ENCODE results near the gene CD300E. TPM values are rescaled to one million over a fixed set of nuclear protein-coding genes. Genes with fewer than 3 reads are reported as not detected.

Gene CD300E
- total RNA-seq, 1 experiment from 2014 or later: not detected

- Histone ChIP-seq H3K9me3 (ENCODE audit: low read depth, low read length, poor library complexity, severe bottlenecking) (no peaks in the 10 kb centered on the region), H3K4me1 (ENCODE audit: insufficient read depth, low read length, poor library complexity, severe bottlenecking) (no peaks in the 10 kb centered on the region), H3K4me3 (ENCODE audit: low read depth, low read length, poor library complexity, severe bottlenecking) (no peak overlapping the region), H3K36me3 (ENCODE audit: insufficient read depth, low read length, poor library complexity, severe bottlenecking) (no peaks in the 10 kb centered on the region), H3K27me3 (replicated peaks; ENCODE audit: insufficient read depth, low read depth, low read length, poor library complexity) (peaks cover 57% of the 10 kb centered on the region), H3K27ac (ENCODE audit: low read depth, low read length, poor library complexity, severe bottlenecking) (no peak overlapping the region)
- DNase-seq (ENCODE audit: low spot score): no peak
- CTCF ChIA-PET: no interaction called here
- POLR2A ChIA-PET (ENCODE audit: low non-redundant PET): no interaction called here
- TF ChIP-seq CTCF (conservative IDR thresholded peaks at IDR 0.05; ENCODE audit: low read depth, low read length): no peak
- TF ChIP-seq EZH2 (IDR thresholded peaks at IDR 0.05; ENCODE audit: borderline replicate concordance, low read depth, low read length, poor library complexity, severe bottlenecking): no peak
- no TSS peak for BruUV-seq (replicated peaks)
- intact Hi-C loops (cut with micrococcal nuclease; ENCODE audit: unreplicated experiment): no loop called here
These were observed 24.5 kb upstream of the CD300E start for GRCh38 chr17:74647871-74648672.

GRCh38 chr17:74646231-74646630 is 22.7 kb upstream of the CD300E start:
- no peaks in the 10 kb centered on the region for H3K36me3 ChIP-seq (ENCODE audit: insufficient read depth, low read length, poor library complexity, severe bottlenecking)
- BruUV-seq (replicated peaks): no TSS peak
- POLR2A ChIA-PET (ENCODE audit: low non-redundant PET): no interaction called here
- TF ChIP-seq CTCF (conservative IDR thresholded peaks at IDR 0.05; ENCODE audit: low read depth, low read length) (peak; percentile 51), EZH2 (IDR thresholded peaks at IDR 0.05; ENCODE audit: borderline replicate concordance, low read depth, low read length, poor library complexity, severe bottlenecking) (no peak)
- no peak overlapping the region for H3K27ac ChIP-seq (ENCODE audit: low read depth, low read length, poor library complexity, severe bottlenecking)
- H3K27me3 ChIP-seq (replicated peaks; ENCODE audit: insufficient read depth, low read depth, low read length, poor library complexity): peaks cover 47% of the 10 kb centered on the region
- DNase-seq (ENCODE audit: low spot score): peak; percentile 46
- intact Hi-C loops (cut with micrococcal nuclease; ENCODE audit: unreplicated experiment): no loop called here
- no peak overlapping the region for H3K4me3 ChIP-seq (ENCODE audit: low read depth, low read length, poor library complexity, severe bottlenecking)
- no peaks in the 10 kb centered on the region for H3K4me1 ChIP-seq (ENCODE audit: insufficient read depth, low read length, poor library complexity, severe bottlenecking)
- no peaks in the 10 kb centered on the region for H3K9me3 ChIP-seq (ENCODE audit: low read depth, low read length, poor library complexity, severe bottlenecking)
- CTCF ChIA-PET: no interaction called here

GRCh38 chr17:74645010-74645409 is 21.5 kb upstream of the CD300E start:
- Histone ChIP-seq H3K4me1 (ENCODE audit: insufficient read depth, low read length, poor library complexity, severe bottlenecking) (no peaks in the 10 kb centered on the region), H3K27me3 (replicated peaks; ENCODE audit: insufficient read depth, low read depth, low read length, poor library complexity) (peaks cover 35% of the 10 kb centered on the region), H3K36me3 (ENCODE audit: insufficient read depth, low read length, poor library complexity, severe bottlenecking) (no peaks in the 10 kb centered on the region), H3K9me3 (ENCODE audit: low read depth, low read length, poor library complexity, severe bottlenecking) (no peaks in the 10 kb centered on the region), H3K4me3 (ENCODE audit: low read depth, low read length, poor library complexity, severe bottlenecking) (no peak overlapping the region), H3K27ac (ENCODE audit: low read depth, low read length, poor library complexity, severe bottlenecking) (no peak overlapping the region)
- ChIA-PET CTCF (no interaction called here), POLR2A (ENCODE audit: low non-redundant PET) (no interaction called here)
- no TSS peak for BruUV-seq (replicated peaks)
- TF ChIP-seq EZH2 (IDR thresholded peaks at IDR 0.05; ENCODE audit: borderline replicate concordance, low read depth, low read length, poor library complexity, severe bottlenecking): no peak
- no peak for TF ChIP-seq CTCF (conservative IDR thresholded peaks at IDR 0.05; ENCODE audit: low read depth, low read length)
- intact Hi-C loops (cut with micrococcal nuclease; ENCODE audit: unreplicated experiment): no loop called here
- no peak for DNase-seq (ENCODE audit: low spot score)

All from A673 (cell line).